HG03520 (cell line): ENCODE data around the gene MED17.

ENCODE experiments used
- ATAC-seq: cut with Tn5 transposase; IDR thresholded peaks from one replicate; pipeline ENCODE4 v1.9.1; 2021; ENCODE audit warnings: mild to moderate bottlenecking, moderate library complexity; ENCODE audit not compliant: unreplicated experiment

The MED17 gene

GRCh38 chr11:93846411-93846810 is 62.3 kb downstream of the MED17 start:
- no peak for ATAC-seq

DNA sequence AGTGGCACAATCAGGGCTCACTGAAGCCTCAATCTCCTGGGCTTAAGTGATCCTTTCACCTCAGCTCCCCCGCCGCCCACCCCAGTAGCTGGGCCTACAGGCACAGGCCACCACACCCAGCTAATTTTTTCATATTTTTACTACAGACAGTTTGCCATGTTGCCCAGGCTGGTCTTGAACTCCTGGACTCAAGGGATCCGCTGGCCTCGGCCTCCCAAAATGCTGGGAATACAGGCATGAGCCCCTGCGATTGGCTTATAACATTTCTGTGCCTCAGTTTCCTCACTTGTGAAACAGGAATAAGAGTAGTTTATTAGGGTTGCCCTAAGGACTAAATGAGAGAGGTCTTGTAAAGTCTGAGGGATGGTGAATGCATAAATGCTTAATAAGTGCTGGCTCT is 65.1 kb downstream of the MED17 start:
- no peak for ATAC-seq

GRCh38 chr11:93849751-93850593 is 65.9 kb downstream of the MED17 start:
- ATAC-seq = no peak

DNA sequence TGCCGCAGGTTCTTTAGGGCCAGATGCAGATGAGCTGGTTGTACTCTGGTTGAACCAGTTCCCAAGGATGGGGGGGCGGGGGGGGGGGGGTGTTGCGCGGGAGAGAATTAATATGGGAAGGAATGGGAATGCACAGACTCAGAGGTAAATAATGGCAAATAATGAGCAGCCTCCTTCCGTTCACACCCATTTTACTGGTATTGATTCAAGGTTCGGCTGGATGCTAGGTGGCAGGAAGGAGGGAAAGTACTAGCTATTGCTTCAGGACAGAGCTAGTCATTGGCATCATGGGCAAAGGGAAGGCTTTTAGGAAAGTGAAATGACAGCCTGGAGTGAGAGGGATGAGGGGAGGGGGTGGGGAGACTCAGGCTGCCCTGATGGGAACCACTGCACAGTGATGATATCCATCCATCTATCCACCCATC is 66.5 kb downstream of the MED17 start, which contains the start of gene VSTM5:
VSTM5 (minus strand) TSS at position 25 of the 425 bp plus-strand sequence. CDS start 116 bp downstream, outside the sequence.
- ATAC-seq = no peak

GRCh38 chr11:93852242-93852641 is 68.2 kb downstream of the MED17 start:
- ATAC-seq = no peak

DNA sequence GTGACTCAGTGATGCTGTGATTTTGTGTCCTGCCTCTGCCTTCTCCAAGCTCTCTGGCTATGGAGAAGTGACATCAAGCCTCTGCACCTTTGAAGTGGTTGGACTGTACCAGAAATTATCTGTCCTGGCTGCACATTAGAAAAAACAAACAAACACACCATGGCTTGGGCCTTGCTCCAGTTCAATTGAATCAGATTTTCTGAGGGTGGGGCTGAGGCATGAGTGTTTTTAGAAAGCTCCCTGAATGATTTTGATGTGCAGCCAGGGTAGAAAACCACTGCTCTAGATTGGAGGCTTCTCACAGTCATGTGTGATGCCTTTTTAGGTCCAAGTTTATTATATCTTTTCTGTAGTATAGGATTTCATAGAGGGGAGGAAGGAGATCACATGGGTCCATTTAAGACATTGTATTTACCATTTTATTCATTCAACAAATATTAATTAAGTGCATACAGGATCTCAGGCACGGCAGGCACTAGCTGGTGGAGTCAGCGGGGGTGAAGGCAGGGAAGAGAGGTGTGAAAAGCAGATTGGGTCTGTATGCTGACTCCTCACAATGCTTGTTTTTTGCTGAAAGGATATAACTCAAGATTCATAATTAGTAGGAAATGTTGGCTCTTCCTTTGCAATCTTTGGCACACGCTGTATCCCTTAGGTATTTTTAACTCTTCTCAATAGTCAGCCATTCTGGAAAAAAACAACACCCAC is 73.5 kb downstream of the MED17 start:
- no peak for ATAC-seq

DNA sequence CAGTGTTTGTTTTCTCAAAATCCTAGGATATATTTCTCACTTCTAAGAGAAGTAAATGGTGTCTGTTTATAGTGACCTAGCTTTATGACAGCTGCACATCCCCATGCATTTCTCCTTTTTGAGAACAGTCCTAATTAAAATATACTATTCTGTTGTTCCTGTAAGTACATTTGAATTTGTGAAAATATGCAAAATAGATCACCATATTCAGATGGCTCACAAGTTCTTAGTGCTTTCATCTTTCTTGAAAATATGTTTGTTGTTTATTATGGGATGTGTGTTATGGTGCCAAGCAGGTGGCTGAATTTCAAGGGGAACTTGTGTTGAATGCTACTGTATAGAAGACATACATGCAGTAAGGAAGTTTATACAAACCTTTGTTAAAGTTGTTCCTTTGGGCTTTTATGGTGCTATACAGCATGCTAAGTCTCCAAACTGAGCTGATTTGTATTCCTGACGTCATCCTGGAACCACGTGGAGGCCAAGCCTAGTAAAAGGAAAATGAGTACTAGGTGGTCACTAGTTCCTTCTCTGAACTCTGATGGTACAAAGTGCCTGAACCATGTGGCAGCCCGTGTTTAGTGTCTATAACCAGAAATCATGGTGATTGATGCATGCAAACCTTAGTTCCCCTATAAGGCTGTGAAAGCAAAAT is 74.2 kb downstream of the MED17 start:
- no peak for ATAC-seq

DNA sequence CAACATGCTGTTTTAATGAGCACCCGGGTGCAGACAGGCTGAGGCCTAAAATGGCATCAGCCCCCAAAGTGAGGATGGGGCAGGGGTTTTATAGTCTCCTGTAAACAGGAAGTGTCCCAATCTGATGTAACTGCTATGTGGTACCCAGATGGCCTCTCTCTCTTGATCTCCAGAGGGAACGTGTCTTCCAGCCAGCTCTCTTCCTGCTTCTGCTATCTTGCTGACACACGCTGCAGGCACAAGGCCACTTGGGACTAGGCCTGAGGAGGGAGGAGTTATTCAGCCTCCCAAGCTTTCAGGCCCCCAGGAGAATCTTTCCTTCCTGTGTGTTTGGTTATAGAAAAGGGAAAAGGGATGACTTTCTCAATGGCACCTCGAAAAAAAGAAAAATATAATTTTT is 77.7 kb downstream of the MED17 start:
- ATAC-seq = no peak
